B cell (primary cell): ENCODE measurements around the gene PRXL2B. TPM values are rescaled to one million over a fixed set of nuclear protein-coding genes. Genes with fewer than 3 reads are reported as not detected.

ENCODE experiments used
- ATAC-seq: fragments of 200-7000 bp; cut with Tn5 transposase; one replicate; pipeline ENCODE4 v1.10.0; 2021; ENCODE audit warnings: low read depth, mild to moderate bottlenecking, moderate number of reproducible peaks, moderate library complexity
- CTCF ChIA-PET: fragments of 350-600 bp; sonication (Branson Sonifier 250); formaldehyde crosslinking; loops from one replicate; lab custom pipeline; 2021; ENCODE audit warnings: antibody characterized with exemption, inconsistent platforms; lab: Charles Lee
- POLR2A ChIA-PET: fragments of 350-600 bp; sonication (Branson Sonifier 250); formaldehyde crosslinking; loops from one replicate; lab custom pipeline; 2021; ENCODE audit warnings: antibody characterized with exemption; lab: Charles Lee
- DNase-seq: peaks from one replicate; pipeline ENCODE4 v3.0.0; 2013
- H2AFZ ChIP-seq: 2 replicates; pipeline ENCODE4 v1.6.1; 2012; ENCODE audit warnings: mild to moderate bottlenecking, low read depth, low read length; ENCODE audit not compliant: insufficient read depth, poor library complexity, severe bottlenecking
- H3K27ac ChIP-seq, 2 donors: 1 replicate in 1 of 2; 2 replicates in 1 of 2; pipeline ENCODE4 v1.5.1; 2012 to 2013; ENCODE audit warnings: low read length in 2 of 2, mild to moderate bottlenecking in 2 of 2, moderate library complexity in 1 of 2
- H3K27me3 ChIP-seq, 4 experiments: fragments of 200-600 bp in 1 of 4; sonication (generic) in 1 of 4; replicated peaks in 1 of 4; 1 replicate in 2 of 4; 2 replicates in 2 of 4; pipeline versions ENCODE4 v1.6.1 to v1.7.0; 2013 to 2016; ENCODE audit warnings: low read length in 3 of 4, mild to moderate bottlenecking in 2 of 4, mixed read lengths in 1 of 4, moderate library complexity in 1 of 4; ENCODE audit not compliant: insufficient read depth in 4 of 4, control insufficient read depth in 3 of 4; ENCODE audit errors: control extremely low read depth in 1 of 4
- H3K36me3 ChIP-seq, 2 experiments: replicated peaks in 1 of 2; 1 replicate in 1 of 2; 2 replicates in 1 of 2; pipeline versions ENCODE4 v1.6.1 to v1.7.1; 2013; ENCODE audit warnings: low read length in 1 of 2; ENCODE audit not compliant: insufficient read depth in 2 of 2, control insufficient read depth in 1 of 2; ENCODE audit errors: control extremely low read depth in 1 of 2, extremely low read depth in 1 of 2
- H3K4me1 ChIP-seq, 2 donors: fragments of 200-600 bp in 1 of 2; sonication (generic) in 1 of 2; 1 replicate in 1 of 2; 2 replicates in 1 of 2; pipeline versions ENCODE4 v1.5.1 to v1.6.1; 2013 to 2017; ENCODE audit warnings: low read length in 2 of 2; ENCODE audit not compliant: control insufficient read depth in 2 of 2, insufficient read depth in 2 of 2
- H3K4me2 ChIP-seq: replicated peaks from 2 replicates; pipeline ENCODE3; 2012; ENCODE audit warnings: mild to moderate bottlenecking, low read depth, low read length; ENCODE audit not compliant: poor library complexity, severe bottlenecking
- H3K4me3 ChIP-seq, 5 experiments: fragments of 200-600 bp in 1 of 5; sonication (generic) in 1 of 5; 1 replicate in 3 of 5; 2 replicates in 2 of 5; pipeline versions ENCODE4 v1.5.1 to v1.7.0; 2011 to 2016; ENCODE audit warnings: low read length in 4 of 5, mild to moderate bottlenecking in 4 of 5, low read depth in 2 of 5, control low read depth in 1 of 5, moderate library complexity in 1 of 5; ENCODE audit not compliant: insufficient read depth in 1 of 5; ENCODE audit errors: control extremely low read depth in 1 of 5, extremely low read depth in 1 of 5
- H3K79me2 ChIP-seq: fragments of 200-600 bp; sonication (generic); one replicate; pipeline ENCODE4 v1.6.0; 2016; ENCODE audit warnings: low read length; ENCODE audit not compliant: control insufficient read depth, insufficient read depth
- H3K9ac ChIP-seq: fragments of 200-600 bp; sonication (generic); 2 replicates; pipeline ENCODE4 v1.6.1; 2017; ENCODE audit warnings: mild to moderate bottlenecking, low read length, moderate library complexity
- H3K9me3 ChIP-seq, 3 donors: one replicate each; pipeline versions ENCODE4 v1.6.1 to v1.7.1; 2013; ENCODE audit warnings: low read length in 2 of 3; ENCODE audit not compliant: control insufficient read depth in 2 of 3, insufficient read depth in 1 of 3; ENCODE audit errors: control extremely low read depth in 1 of 3
- H4K20me1 ChIP-seq: 2 replicates; pipeline ENCODE4 v1.6.0; 2012; ENCODE audit warnings: mild to moderate bottlenecking, low read length; ENCODE audit not compliant: insufficient read depth, control insufficient read depth, poor library complexity, severe bottlenecking
- H3K27ac Mint-ChIP-seq: one replicate; pipeline ENCODE4 v1.8.0; 2021; ENCODE audit warnings: mixed read lengths
- H3K27me3 Mint-ChIP-seq: one replicate; pipeline ENCODE4 v1.8.0; 2021; ENCODE audit warnings: mixed read lengths
- H3K4me1 Mint-ChIP-seq: one replicate; pipeline ENCODE4 v1.8.0; 2021; ENCODE audit warnings: mixed read lengths
- H3K4me3 Mint-ChIP-seq: one replicate; pipeline ENCODE4 v1.8.0; 2021; ENCODE audit warnings: mixed read lengths
- H3K9me3 Mint-ChIP-seq: one replicate; pipeline ENCODE4 v1.8.0; 2022; ENCODE audit warnings: mixed read lengths; ENCODE audit not compliant: insufficient read depth
- CTCF ChIP-seq: fragments of 200-600 bp; IDR thresholded peaks from one replicate; pipeline ENCODE4 v1.8.0; 2022; ENCODE audit warnings: antibody characterized with exemption, mild to moderate bottlenecking
- EZH2 ChIP-seq: IDR thresholded peaks from 2 replicates; pipeline ENCODE4 v1.6.1; 2012; ENCODE audit warnings: borderline replicate concordance, low read depth, mild to moderate bottlenecking, moderate library complexity, low read length; ENCODE audit not compliant: insufficient read depth, poor library complexity, severe bottlenecking
- WGBS: methylation state at CpG from one replicate; pipeline ENCODE4 v1.1.5; 2013; ENCODE audit warnings: missing lambda C conversion rate; ENCODE audit not compliant: insufficient coverage; 5-methylcytosine and 5-hydroxymethylcytosine counted together
- intact Hi-C: fragments of 100-400 bp; cut with micrococcal nuclease; formaldehyde crosslinking; loops from one replicate; pipeline ENCODE4 v1.10.0; 2022
- polyA plus RNA-seq: library from polyadenylated mRNA; depleted of rRNA; stranded (reverse); fragments of >200 nt; gene quantifications from 2 replicates; pipeline ENCODE4 v1.2.3, GENCODE V29; 2012
- total RNA-seq, 2 donors: library from RNA; stranded (reverse); fragments of 120-200 nt in 1 of 2; gene quantifications; 1 replicate in 1 of 2; 2 replicates in 1 of 2; pipeline versions ENCODE4 v1.2.3 to v1.2.4, GENCODE V29; 2013 to 2022

The PRXL2B gene
- total and polyA plus RNA-seq, 2 donors (not counting 1 experiment from before 2014, with no cell fraction given) = 13.0 to 27.0 TPM

DNA sequence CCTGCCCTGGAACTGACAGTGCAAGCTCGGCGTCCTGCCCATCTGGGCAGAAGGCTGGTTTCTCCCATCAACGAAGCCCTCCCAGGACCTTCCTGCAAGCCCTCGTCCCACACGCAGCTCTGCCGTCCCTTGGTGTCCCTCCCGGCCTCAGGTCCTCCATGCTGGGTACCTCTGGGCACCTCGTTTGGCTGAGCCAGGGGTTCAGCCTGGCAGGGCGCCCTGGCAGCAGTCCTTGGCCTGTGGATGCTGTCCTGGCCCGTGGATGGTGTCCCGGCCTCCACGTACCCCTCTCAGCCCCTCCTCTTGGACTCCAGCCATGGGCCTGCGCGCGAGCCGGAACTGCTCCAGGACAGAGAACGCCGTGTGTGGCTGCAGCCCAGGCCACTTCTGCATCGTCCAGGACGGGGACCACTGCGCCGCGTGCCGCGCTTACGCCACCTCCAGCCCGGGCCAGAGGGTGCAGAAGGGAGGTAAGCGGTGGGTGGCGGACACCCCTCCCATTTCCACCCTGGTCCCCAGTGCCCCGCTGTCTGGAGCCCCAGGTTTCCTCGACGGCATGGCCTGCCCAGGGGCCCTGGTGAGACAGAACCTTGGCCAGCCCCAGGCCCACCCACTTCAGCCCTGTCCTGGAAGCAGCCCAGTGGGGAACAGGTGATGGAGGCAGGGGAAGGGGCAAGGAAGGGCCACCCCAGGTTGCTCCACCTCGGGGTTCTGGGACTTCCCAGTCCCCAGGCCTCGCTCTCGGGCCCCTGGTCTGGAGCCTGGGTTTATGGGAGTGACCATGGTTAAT is 26.9 kb upstream of the PRXL2B start:
- no peak overlapping the region for H3K4me3 ChIP-seq
- ChIA-PET POLR2A (interaction anchor here (0.8 to 2.1 kb wide), 3 partner anchors 18 to 109 kb away, joined by 3 to 13 read pairs (median 3); no protein-coding TSS in a partner anchor), CTCF (interaction anchor here (3.0 to 4.0 kb wide), 2 partner anchors 16 to 26 kb away, joined by 14 to 33 read pairs; no protein-coding TSS in a partner anchor)
- H3K4me1 ChIP-seq = peaks cover 27 to 36% of the 10 kb centered on the region in 2 donors
- H4K20me1 ChIP-seq = peaks cover 31% of the 10 kb centered on the region
- peaks cover 31% of the 10 kb centered on the region for H3K79me2 ChIP-seq
- Mint-ChIP-seq H3K9me3 (no peaks in the 10 kb centered on the region), H3K4me1 (peaks cover 40% of the 10 kb centered on the region), H3K27ac (no peak overlapping the region), H3K4me3 (no peak overlapping the region), H3K27me3 (no peaks in the 10 kb centered on the region)
- intact Hi-C loops = no loop called here
- H3K9ac ChIP-seq = no peak overlapping the region
- DNase-seq (no peak), ATAC-seq (no peak)
- no peaks in the 10 kb centered on the region for H3K27me3 ChIP-seq
- WGBS = 83% methylated on average over 24 of the region's 35 CpGs
- no peak overlapping the region for H2AFZ ChIP-seq
- no peak for TF ChIP-seq EZH2
- TF ChIP-seq CTCF = no peak
- H3K4me2 ChIP-seq = no peak overlapping the region
- H3K9me3 ChIP-seq = peaks cover 0 to 3% (median 0%) of the 10 kb centered on the region in 3 donors
- peaks cover 0 to 52% of the 10 kb centered on the region in 2 experiments for H3K36me3 ChIP-seq
- H3K27ac ChIP-seq = no peak overlapping the region
